HUES48 (cell line): ENCODE results near the gene CCDC178.
"Not testable (repeated sequence)": the region's sequence is repeated elsewhere in the genome, so short reads cannot be mapped to it uniquely, and the experiment has no call there.

Experiments used
- H3K27ac ChIP-seq: one replicate; pipeline ENCODE4 v1.7.0; 2013; ENCODE audit warnings: low read depth, low read length, inconsistent platforms
- H3K27me3 ChIP-seq: 2 replicates; pipeline ENCODE4 v1.6.1; 2013; ENCODE audit warnings: mild to moderate bottlenecking, low read length; ENCODE audit not compliant: control insufficient read depth, insufficient read depth
- H3K36me3 ChIP-seq: 2 replicates; pipeline ENCODE4 v1.6.1; 2013; ENCODE audit warnings: low read length; ENCODE audit not compliant: control insufficient read depth, insufficient read depth
- H3K4me1 ChIP-seq: 2 replicates; pipeline ENCODE4 v1.6.1; 2013; ENCODE audit warnings: mild to moderate bottlenecking, low read length; ENCODE audit not compliant: control insufficient read depth, insufficient read depth
- H3K4me3 ChIP-seq: 2 replicates; pipeline ENCODE4 v1.5.1; 2013; ENCODE audit warnings: mild to moderate bottlenecking, low read depth, low read length
- H3K9ac ChIP-seq: 2 replicates; pipeline ENCODE4 v1.6.1; 2013; ENCODE audit warnings: mild to moderate bottlenecking, low read depth, low read length, moderate library complexity
- H3K9me3 ChIP-seq: 2 replicates; pipeline ENCODE4 v1.6.1; 2013; ENCODE audit warnings: low read length; ENCODE audit not compliant: control insufficient read depth, insufficient read depth

CCDC178 gene

GRCh38 chr18:33444709-33445108 is 4.2 kb upstream of the CCDC178 start:
- peaks cover 18% of the 10 kb centered on the region for H3K27me3 ChIP-seq
- no peak overlapping the region for H3K9ac ChIP-seq
- no peak overlapping the region for H3K4me3 ChIP-seq
- no peak overlapping the region for H3K27ac ChIP-seq
- H3K4me1 ChIP-seq: no peaks in the 10 kb centered on the region
- no peaks in the 10 kb centered on the region for H3K36me3 ChIP-seq
- H3K9me3 ChIP-seq: no peaks in the 10 kb centered on the region

DNA sequence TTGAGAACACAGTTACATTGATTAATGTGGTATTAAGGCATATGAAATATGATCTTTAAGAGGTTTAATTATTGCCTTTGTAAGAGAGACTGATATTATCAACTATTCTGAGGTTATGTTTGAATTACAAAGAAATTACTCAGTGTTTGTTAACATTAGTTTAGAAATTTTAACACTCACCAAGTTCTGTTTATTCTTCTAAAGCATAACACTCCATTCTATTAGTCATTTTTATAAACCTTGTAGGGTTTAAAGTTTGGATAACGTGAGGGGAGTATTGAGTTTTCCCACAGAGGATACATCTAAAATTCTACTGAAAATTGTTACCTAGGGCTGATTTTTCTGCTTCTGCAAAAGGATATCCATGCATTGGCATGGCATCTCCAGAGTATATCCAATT is 7.7 kb downstream of the CCDC178 start:
- Histone ChIP-seq H3K9ac (no peak overlapping the region), H3K4me1 (no peaks in the 10 kb centered on the region), H3K4me3 (no peak overlapping the region), H3K27ac (no peak overlapping the region), H3K27me3 (no peaks in the 10 kb centered on the region), H3K36me3 (no peaks in the 10 kb centered on the region), H3K9me3 (no peaks in the 10 kb centered on the region)

GRCh38 chr18:33427549-33427948 is 13.0 kb downstream of the CCDC178 start:
- Histone ChIP-seq H3K4me3 (no peak overlapping the region), H3K36me3 (no peaks in the 10 kb centered on the region), H3K27me3 (no peaks in the 10 kb centered on the region)

GRCh38 chr18:33424266-33424946 is 16.1 kb downstream of the CCDC178 start:
- H3K27ac ChIP-seq: no peak overlapping the region
- no peaks in the 10 kb centered on the region for H3K4me1 ChIP-seq
- no peaks in the 10 kb centered on the region for H3K9me3 ChIP-seq
- no peaks in the 10 kb centered on the region for H3K27me3 ChIP-seq
- H3K9ac ChIP-seq: no peak overlapping the region
- H3K36me3 ChIP-seq: no peaks in the 10 kb centered on the region
- no peak overlapping the region for H3K4me3 ChIP-seq

More at GRCh38 chr18:33427549-33427948, 13.0 kb downstream of the CCDC178 start:
- H3K27ac ChIP-seq: no peak overlapping the region
- H3K9ac ChIP-seq: no peak overlapping the region
- no peaks in the 10 kb centered on the region for H3K9me3 ChIP-seq
- no peaks in the 10 kb centered on the region for H3K4me1 ChIP-seq

DNA sequence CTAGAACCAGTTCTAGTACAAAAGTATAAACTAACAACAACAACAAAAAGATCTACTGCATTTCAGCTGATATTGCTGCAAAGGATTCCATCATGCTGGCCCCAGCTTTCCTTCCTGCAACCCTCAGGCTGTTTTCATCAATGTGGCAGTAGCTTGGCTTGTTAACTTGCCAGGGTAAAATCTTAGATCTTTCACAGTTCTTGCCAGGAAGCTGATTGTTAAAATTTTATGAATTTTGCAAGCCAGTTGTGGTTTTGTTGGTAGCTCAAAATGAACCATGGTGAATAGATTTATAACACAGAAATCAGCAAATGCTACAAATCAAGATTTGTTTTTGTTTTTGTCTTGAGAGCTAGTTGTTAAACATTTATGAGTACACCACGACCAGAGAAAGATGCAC is 19.3 kb downstream of the CCDC178 start:
- no peaks in the 10 kb centered on the region for H3K4me1 ChIP-seq
- H3K9me3 ChIP-seq: no peaks in the 10 kb centered on the region
- no peaks in the 10 kb centered on the region for H3K36me3 ChIP-seq
- no peak overlapping the region for H3K27ac ChIP-seq
- no peak overlapping the region for H3K9ac ChIP-seq
- no peak overlapping the region for H3K4me3 ChIP-seq
- no peaks in the 10 kb centered on the region for H3K27me3 ChIP-seq

DNA sequence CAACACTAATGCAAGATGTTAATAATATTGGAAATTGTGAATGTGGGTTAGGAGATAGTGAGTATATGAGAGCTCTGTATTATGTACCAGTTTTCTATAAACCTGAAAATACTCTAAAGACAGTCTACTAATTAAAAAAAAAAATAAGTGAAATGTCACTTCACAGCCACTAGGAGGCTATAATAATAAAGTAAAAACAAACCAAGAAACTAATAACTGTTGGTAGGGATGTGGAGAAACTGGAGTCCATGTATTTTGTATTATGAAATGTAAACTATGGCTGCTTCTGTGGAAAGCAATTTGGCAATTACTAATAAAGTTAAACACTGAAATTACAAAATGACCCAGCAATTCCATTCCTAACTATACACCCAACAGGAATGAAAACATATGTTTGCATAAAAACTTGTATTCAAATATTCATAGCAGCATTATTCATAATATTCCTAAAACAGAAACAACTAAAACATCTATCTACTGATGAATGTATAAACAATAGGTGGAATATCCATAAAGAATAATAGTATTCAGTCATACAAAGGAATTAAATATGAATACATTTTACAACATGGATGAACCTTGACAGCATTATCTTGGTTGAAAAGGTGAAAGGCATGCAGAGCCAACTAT is 36.2 kb downstream of the CCDC178 start:
- Histone ChIP-seq H3K27me3 (no peaks in the 10 kb centered on the region), H3K27ac (no peak overlapping the region), H3K36me3 (no peaks in the 10 kb centered on the region), H3K4me1 (no peaks in the 10 kb centered on the region), H3K9ac (no peak overlapping the region), H3K9me3 (no peaks in the 10 kb centered on the region), H3K4me3 (no peak overlapping the region)

DNA sequence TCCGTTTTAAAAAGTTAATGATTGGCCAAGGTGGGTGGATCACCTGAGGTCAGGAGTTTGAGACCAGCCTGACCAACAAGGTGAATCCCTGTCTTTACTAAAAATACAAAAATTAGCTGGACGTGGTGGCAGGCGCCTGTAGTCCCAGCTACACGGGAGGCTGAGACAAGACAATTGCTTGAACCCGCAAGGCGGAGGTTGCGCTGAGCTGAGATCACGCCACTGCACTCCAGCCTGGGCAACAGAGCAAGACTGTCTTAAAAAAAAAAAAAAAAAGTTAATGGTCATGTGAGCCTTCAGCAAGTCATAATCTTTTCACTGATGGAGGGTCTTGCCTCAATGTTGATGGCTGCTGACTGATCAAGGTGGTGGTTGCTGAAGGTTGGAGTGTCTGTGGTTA is 41.6 kb downstream of the CCDC178 start:
- H3K4me3 ChIP-seq, H3K27ac ChIP-seq, H3K36me3 ChIP-seq, H3K27me3 ChIP-seq, H3K9me3 ChIP-seq, H3K9ac ChIP-seq: not testable (repeated sequence)
- peaks cover 18% of the 10 kb centered on the region for H3K4me1 ChIP-seq

DNA sequence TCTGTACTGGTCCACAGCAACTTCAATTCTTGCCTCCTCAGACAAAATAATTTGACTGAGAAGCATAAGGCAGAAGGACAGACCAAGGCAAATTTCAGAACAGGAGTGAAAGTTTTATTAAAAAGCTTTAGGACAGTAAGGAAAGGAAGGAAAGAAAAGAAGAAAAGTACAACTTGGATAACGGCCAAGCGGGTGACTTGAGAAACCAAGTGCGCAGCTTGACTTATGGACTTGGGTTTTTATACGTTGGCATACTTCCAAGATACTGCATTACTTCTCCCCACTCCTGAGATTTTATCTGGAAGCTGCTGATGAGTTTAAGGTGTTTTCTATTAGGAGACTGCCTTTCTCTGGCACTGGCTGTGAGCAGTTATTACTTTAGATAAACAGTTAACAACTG is 64.7 kb downstream of the CCDC178 start:
- H3K36me3 ChIP-seq: no peaks in the 10 kb centered on the region
- H3K4me3 ChIP-seq: no peak overlapping the region
- no peak overlapping the region for H3K27ac ChIP-seq
- no peaks in the 10 kb centered on the region for H3K27me3 ChIP-seq
- no peaks in the 10 kb centered on the region for H3K9me3 ChIP-seq
- H3K4me1 ChIP-seq: no peaks in the 10 kb centered on the region
- no peak overlapping the region for H3K9ac ChIP-seq

DNA sequence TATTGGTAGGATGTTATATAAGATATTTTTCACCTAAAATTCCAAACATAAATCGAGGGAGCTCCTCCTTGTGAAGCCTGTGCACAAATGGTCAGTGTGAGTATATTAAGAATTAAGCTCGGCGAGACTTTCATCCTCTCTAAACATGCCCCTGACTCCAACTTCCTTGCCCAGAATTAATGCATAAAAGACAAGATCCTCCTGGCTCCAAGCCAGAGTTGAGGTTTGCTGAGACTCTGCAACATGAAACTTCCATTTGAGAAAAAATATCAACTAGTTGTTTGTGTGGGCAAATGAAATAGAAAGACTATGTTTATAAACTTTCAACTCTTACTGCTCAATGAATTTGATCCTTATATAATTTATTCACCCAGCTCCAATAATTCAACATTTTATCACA is 68.1 kb downstream of the CCDC178 start:
- no peak overlapping the region for H3K9ac ChIP-seq
- no peak overlapping the region for H3K27ac ChIP-seq
- no peaks in the 10 kb centered on the region for H3K27me3 ChIP-seq
- no peaks in the 10 kb centered on the region; the same call in 1 of the 2 replicates for H3K4me1 ChIP-seq
- no peaks in the 10 kb centered on the region for H3K36me3 ChIP-seq
- no peak overlapping the region for H3K4me3 ChIP-seq
- H3K9me3 ChIP-seq: no peaks in the 10 kb centered on the region

DNA sequence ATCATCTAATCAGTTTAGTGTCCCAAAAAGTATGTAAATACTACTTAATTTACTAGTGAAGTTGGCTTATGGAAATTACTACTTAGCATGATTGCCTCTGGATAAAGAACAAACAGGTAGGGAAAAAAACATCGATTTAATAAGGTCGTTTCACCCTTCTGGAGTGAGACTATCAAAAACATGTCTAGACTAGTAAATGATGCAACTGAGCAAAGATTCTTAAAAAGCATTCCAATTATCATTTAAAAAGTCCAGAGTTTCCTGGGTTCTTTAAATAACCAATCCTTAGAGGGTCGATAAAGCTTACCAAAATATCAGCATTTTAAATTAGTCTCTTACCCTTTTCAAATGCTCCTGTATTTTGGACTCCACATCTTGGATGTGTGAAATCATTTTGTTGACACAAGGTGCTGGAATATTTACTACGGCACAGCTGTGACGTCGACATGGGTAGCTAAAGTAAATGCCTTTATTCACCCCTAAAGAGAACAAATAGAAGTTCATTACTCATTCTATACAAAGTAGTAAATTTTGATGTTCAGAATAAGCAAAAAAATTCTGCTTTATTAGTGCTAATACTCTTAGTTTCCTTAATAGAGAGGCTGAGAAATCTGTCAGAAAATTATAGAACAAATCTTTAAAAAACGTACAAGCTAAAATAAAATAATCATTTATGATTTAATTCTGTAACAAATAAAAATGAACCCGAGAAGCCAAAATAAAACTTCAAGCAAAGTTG is 70.6 kb downstream of the CCDC178 start:
- Histone ChIP-seq H3K9me3 (no peaks in the 10 kb centered on the region), H3K36me3 (no peaks in the 10 kb centered on the region), H3K9ac (no peak overlapping the region), H3K27ac (no peak overlapping the region), H3K4me1 (no peaks in the 10 kb centered on the region; the same call in 1 of the 2 replicates), H3K27me3 (no peaks in the 10 kb centered on the region), H3K4me3 (no peak overlapping the region)

DNA sequence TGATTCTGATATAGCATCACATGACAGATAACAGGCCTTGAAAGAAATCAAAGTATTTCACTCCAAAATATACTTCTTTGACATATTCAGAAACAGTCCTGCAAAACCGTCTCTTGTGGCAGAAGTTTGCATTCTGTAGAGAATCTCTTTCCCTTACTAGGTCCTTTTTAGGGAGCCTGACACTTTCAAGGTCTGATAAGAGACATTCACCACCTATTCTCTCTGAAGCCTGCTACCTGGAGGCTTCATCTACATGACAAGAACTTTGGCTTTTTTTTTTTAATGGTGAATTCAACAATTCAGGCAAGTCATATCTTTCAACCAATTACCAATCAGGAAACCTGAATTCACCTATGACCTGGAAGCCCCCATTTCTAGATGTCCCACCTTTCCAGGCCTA is 83.8 kb downstream of the CCDC178 start:
- Histone ChIP-seq H3K27ac (no peak overlapping the region), H3K9ac (no peak overlapping the region), H3K27me3 (no peaks in the 10 kb centered on the region), H3K36me3 (no peaks in the 10 kb centered on the region), H3K4me3 (no peak overlapping the region), H3K9me3 (no peaks in the 10 kb centered on the region), H3K4me1 (peaks cover 22% of the 10 kb centered on the region)
